NCI-H748 (cell line): Measurements from ENCODE around the gene FAM83B.
A peak's percentile ranks its signal among the peaks of the same experiment; 100 is the strongest.

ENCODE experiments used
- DNase-seq: peaks from one replicate; lab custom pipeline; 2025; ENCODE audit not compliant: unreplicated experiment; lab: John Stamatoyannopoulos, UW

Gene FAM83B

DNA sequence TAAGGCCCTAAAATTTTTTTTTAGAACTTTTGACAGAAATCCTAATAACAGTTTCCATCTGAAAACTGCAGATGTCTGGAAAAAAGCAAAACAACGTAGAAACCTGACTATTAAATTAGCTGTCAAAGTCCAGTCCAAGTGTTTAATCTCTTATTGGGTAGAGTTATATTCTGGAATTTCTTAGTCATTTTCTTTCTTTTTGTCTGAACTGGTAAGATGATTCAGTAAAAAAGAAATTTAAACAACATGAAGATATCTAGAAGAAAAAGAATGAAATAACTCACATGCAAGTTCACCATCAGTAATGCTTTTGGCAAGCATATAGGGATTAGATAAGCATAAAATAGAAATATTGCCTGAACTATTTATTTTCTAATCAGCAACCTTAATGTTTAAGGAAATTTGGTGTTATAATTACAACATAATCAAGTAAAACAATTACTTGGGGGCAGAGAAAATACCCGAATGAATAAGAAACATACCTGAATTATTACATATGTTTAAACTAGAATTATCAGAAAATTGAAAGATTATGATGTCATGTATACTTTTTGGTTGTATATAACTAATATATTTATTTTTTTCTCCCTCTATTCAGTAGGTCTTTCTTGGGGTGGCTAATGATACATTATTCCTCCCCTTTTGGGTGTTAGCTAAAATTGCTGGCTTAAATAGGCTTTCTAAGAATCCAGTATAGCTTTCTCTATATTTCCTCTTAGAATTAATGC, 51.1 kb downstream of the FAM83B start:
- no peak for DNase-seq

GRCh38 chr6:54898767-54899166, 52.2 kb downstream of the FAM83B start:
- no peak for DNase-seq

DNA sequence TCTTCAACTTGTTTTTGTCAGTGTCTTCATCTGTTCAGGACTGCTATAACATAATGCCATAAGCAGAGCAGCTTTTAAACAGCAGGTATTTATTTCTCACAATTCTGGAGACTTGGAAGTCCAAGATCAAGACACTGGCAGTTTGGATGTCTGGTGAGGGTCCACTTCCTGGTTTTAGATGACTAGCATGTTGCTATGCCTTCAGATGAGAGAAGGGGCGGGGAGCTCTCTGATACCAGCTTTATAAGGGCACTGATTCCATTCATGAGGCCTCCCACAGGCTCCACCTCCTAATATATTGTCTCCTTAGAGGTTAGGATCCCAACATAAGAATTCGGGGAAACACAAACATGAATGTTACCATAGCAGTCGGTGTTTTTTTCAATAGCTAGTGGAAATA, 52.9 kb downstream of the FAM83B start:
- peak; percentile 17 for DNase-seq

GRCh38 chr6:54899986-54900385, 53.4 kb downstream of the FAM83B start:
- DNase-seq: no peak

- DNase-seq: peak; percentile 34
These were observed 54.1 kb downstream of the FAM83B start for GRCh38 chr6:54900666-54901065.

- no peak for DNase-seq
These were observed 57.3 kb downstream of the FAM83B start for GRCh38 chr6:54903884-54904283.

- no peak for DNase-seq
These were observed 60.8 kb downstream of the FAM83B start for GRCh38 chr6:54907355-54907754.

- DNase-seq: no peak
These were observed 62.6 kb downstream of the FAM83B start for GRCh38 chr6:54909184-54909583.

DNA sequence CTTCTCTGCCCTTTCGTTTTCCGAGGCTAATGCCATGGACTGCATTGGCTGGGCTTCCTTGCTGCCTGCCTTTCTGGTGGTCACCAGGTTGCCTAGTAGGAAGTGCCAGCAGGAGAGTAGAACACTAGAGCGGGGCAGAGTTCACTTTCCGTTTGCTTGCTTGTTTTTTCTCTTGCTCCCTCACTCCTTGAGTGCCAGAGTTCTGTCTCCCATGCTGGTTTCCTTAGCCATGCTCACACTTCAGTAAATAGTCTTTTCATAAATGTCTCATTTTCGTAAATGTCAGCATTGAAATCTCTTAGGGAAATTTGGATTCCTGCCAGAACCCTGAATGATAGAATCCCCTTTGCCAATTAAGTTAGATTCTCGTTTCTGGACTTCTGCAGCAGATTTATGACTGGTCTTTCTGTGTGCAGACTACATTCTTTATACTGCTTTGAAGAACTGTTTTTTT, 63.9 kb downstream of the FAM83B start:
- peak; percentile 79 for DNase-seq

DNA sequence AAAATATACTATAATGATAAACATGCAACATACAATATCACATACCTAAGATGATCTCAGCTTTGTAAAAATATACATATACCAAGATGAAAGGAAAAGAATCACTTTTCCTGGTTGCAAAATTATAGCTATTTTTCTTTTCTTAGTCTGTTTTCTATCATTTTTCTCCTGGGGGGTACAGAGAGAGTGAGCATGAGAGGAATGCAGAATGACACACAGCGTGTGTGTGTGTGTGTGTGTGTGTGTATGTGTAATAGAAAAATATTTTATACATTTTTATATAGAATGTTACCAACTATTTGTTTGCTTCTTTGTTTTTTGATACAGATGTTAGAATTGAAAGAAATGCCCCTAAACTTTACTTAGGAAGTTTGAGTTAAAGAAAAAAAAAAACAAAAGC, 64.3 kb downstream of the FAM83B start:
- DNase-seq: no peak

- no peak for DNase-seq
These were observed 66.6 kb downstream of the FAM83B start for GRCh38 chr6:54913211-54913610.

GRCh38 chr6:54916858-54917257, 70.3 kb downstream of the FAM83B start:
- peak; percentile 66 for DNase-seq

- DNase-seq: no peak
These were observed 74.1 kb downstream of the FAM83B start for GRCh38 chr6:54920628-54921027.

DNA sequence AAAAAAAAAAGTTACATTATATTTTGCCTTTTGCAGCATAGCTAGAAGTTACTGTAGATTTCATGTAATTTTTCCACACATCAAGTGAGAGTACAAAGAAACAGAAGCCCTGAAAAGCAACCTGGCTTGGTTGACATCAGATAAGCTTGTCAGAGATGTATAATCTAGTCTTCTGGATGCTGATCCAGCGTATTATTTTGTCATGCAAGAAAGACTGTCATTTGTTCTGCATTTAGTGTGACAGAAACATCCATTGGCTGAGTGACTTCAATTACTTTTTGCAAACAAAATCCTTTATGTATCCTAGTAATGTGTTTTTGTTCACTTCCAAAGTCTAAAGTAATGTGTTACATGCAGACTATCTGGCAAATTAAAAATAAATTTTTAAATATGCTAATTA, 75.3 kb downstream of the FAM83B start:
- DNase-seq: no peak

DNA sequence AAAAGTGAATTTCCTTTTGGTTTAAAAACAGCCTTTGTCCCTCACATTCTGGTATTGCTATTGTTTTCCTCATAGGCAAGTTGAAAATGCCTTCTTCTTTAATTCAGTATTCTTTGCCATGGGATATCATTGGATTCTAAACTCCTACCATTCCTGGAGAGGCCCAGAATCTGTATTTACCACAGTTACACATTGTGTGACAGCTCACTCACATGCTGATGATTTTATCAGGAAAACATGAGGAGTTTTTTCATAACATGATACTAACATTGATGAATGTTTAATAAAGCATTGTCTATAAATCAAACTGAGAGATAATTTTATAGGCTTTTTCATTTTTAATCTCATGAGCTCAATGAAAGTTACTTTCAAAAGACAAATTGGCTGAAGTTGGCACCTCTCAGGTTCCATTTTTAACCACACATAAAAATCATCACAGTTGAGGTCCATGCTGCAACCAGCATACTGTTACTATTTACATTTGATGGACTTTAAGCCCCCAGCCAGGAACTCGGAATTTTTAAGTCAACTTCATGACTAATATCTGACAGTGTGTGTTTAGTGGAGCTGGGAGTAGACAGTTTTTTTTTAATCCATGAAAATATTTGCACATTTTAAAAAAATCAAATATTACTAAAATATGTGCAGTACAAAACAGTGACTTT, 82.8 kb downstream of the FAM83B start:
- no peak for DNase-seq

DNA sequence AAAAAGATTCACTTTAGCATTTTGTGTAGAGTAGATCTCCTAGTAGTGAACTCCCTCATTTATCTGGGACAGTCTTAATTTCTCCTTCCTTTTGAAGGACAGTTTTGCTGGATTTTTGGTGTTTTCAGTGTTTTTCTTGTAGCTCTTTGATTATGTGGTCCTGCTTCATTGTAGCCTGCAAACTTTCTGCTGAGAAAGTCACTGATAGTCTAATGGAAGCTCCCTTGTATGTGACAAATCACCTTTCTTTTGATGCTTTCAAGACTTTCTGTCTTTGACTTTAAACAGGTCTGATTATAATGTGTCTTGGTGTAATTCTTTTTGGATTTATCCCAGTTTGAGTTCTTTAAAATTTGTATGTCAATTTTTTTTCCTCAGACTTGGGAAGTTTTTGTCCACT, 86.1 kb downstream of the FAM83B start:
- DNase-seq: no peak

DNA sequence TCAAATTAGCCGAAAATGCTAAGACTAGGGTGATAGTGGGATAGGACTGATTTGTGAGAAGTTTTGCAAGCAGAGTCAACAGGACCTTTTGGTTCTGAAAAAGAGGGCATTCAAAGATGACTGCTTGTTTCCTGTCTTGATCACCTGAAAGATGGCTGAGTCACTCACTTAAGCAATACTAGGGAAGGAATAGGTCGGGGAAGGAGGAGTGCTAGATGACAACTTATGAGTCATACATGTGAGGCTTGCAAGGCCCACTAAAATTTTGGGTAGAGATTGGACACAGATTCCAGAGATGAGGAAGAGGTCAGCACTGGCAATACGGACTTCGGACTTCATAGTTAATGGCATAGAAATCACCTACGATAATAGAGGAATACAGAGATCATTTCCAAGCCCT, 89.2 kb downstream of the FAM83B start:
- no peak for DNase-seq

DNA sequence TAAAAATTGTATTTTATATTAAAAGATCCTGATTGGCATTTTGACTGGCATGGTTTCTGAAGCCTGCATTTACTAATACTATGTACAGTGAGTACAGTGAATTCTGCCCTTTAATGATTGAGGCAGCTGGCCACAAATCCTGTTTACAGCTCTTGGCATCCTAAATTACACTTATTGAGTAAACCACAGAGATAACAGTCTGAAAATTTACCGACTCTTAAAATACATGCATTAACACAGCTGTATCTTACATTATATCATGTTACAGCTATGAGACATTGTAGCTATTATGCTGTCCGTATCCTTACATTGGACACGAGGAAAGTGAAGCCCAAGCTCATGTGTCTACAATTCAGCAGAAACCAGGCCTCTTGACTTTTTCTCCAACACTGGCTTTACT, 90.8 kb downstream of the FAM83B start:
- no peak for DNase-seq

DNA sequence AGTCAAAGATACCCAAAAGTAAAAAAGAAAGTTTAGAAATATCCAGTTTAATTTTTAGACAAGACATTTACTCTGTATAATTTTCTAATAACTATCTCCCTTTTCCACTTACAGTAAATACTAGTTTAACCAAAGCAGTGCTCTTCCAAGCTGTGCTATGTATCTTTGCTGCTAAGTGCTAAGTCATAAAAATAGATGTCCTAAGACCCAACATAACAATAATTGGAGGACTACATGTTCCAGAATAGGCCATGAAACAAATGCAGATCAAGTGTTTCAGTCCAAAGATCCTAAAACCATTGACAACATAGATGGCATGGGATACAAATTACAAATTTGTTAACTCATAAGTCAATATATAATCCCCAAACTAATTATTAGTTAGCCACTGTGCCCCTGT, 111.1 kb downstream of the FAM83B start:
- DNase-seq: no peak

DNA sequence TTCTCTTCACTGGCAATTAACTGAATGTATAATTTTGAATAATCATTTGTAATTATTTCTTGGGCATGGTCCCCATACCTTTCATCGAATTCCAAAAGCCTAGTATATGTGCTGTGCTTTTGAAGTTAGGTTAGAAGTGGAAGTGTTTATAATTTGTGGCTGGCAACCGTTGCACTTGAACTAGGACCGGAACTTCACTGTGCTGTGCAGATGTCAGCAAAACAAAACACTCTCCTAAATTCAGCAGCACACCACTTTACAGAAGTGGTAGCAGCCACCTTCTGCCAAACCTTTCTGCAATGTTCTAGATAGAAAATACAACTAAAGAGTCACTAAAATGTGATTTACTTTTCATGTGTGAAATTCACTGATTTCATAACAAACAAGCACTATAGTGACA, 111.9 kb downstream of the FAM83B start:
- no peak for DNase-seq

DNA sequence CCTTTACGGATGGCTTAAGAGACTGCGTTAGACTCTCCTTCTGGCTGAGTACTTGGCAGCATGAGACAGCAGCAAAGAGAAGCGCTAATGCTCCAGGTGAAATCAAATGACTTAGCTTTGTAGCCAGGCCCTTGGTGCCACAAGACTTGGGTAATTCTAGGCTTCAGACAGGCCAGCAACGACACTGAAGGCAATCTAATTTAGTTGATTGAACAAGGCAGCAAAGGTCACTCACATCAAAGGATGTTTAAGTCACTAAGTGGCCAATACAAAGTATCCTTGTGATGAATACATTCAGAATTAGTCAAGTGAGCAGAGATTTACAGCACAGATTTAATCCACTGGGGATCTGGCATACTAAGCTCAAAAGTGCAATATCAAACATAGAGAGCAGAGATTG, 113.2 kb downstream of the FAM83B start:
- DNase-seq: peak; percentile 19

DNA sequence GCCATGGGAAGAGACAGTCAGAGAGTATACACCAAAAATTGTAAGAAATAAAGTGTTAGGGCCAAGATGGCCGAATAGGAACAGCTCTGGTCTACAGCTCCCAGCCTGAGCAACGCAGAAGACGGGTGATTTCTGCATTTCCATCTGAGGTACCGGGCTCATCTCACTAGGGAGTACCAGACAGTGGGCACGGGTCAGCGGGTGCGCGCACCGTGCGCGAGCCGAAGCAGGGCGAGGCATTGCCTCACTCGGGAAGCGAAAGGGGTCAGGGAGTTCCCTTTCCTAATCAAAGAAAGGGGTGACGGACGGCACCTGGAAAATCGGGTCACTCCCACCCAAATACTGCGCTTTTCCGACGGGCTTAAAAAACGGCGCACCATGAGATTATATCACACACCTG, 114.8 kb downstream of the FAM83B start:
- peak; percentile 51 for DNase-seq

- DNase-seq: no peak
These were observed 123.8 kb downstream of the FAM83B start for GRCh38 chr6:54970337-54970736.
